ENCODE results near the gene ABCA2.
"Not testable (repeated sequence)": the region's sequence is repeated elsewhere in the genome, so short reads cannot be mapped to it uniquely, and the experiment has no call there.

ABCA2 gene

GRCh38 chr9:137009938-137010732, 17.9 kb downstream of the ABCA2 start:
- H3K9me3 Mint-ChIP-seq: no peaks in the 10 kb centered on the region
- no peak overlapping the region for H3K27ac Mint-ChIP-seq
- H3K27me3 Mint-ChIP-seq: peaks cover 11% of the 10 kb centered on the region
- H3K4me1 Mint-ChIP-seq: peaks cover 7% of the 10 kb centered on the region
- H3K36me3 Mint-ChIP-seq: peaks cover 8% of the 10 kb centered on the region
- ATAC-seq: no peak
- H3K4me3 Mint-ChIP-seq: no peak overlapping the region

- Mint-ChIP-seq H3K27ac (no peak overlapping the region), H3K4me3 (no peak overlapping the region), H3K36me3 (peaks cover 8% of the 10 kb centered on the region), H3K27me3 (peaks cover 17% of the 10 kb centered on the region), H3K4me1 (peaks cover 14% of the 10 kb centered on the region), H3K9me3 (peaks cover 5% of the 10 kb centered on the region)
- ATAC-seq: no peak
Measured at GRCh38 chr9:137009217-137009616, 18.8 kb downstream of the ABCA2 start.

GRCh38 chr9:137008312-137008711, 19.7 kb downstream of the ABCA2 start:
- no peak for ATAC-seq
- H3K9me3 Mint-ChIP-seq: peaks cover 5% of the 10 kb centered on the region

GRCh38 chr9:137007816-137008270, 20.2 kb downstream of the ABCA2 start:
- no peak for ATAC-seq

More at GRCh38 chr9:137008312-137008711, 19.7 kb downstream of the ABCA2 start:
- Mint-ChIP-seq H3K36me3 (peaks cover 8% of the 10 kb centered on the region), H3K27me3 (peaks cover 17% of the 10 kb centered on the region), H3K4me3 (no peak overlapping the region), H3K4me1 (peaks cover 14% of the 10 kb centered on the region), H3K27ac (no peak overlapping the region)

GRCh38 chr9:137007108-137007815, 20.8 kb downstream of the ABCA2 start:
- H3K9me3 Mint-ChIP-seq: peaks cover 5% of the 10 kb centered on the region
- no peak for ATAC-seq
- H3K36me3 Mint-ChIP-seq: peaks cover 8% of the 10 kb centered on the region
- H3K4me1 Mint-ChIP-seq: peaks cover 14% of the 10 kb centered on the region
- no peak overlapping the region for H3K27ac Mint-ChIP-seq
- H3K27me3 Mint-ChIP-seq: peaks cover 17% of the 10 kb centered on the region
- H3K4me3 Mint-ChIP-seq: no peak overlapping the region

More at GRCh38 chr9:137007816-137008270, 20.2 kb downstream of the ABCA2 start:
- peaks cover 14% of the 10 kb centered on the region for H3K4me1 Mint-ChIP-seq
- peaks cover 17% of the 10 kb centered on the region for H3K27me3 Mint-ChIP-seq
- peaks cover 8% of the 10 kb centered on the region for H3K36me3 Mint-ChIP-seq
- H3K9me3 Mint-ChIP-seq: peaks cover 5% of the 10 kb centered on the region
- no peak overlapping the region for H3K4me3 Mint-ChIP-seq
- H3K27ac Mint-ChIP-seq: no peak overlapping the region

- ATAC-seq: peak; percentile 28
Measured at GRCh38 chr9:137006116-137007003, 21.7 kb downstream of the ABCA2 start.

GRCh38 chr9:137004285-137004684, 23.8 kb downstream of the ABCA2 start:
- H3K36me3 Mint-ChIP-seq, H3K4me3 Mint-ChIP-seq, H3K27ac Mint-ChIP-seq, H3K9me3 Mint-ChIP-seq, ATAC-seq: not testable (repeated sequence)
- peaks cover 17% of the 10 kb centered on the region for H3K27me3 Mint-ChIP-seq
- H3K4me1 Mint-ChIP-seq: peaks cover 35% of the 10 kb centered on the region

More at GRCh38 chr9:137006116-137007003, 21.7 kb downstream of the ABCA2 start:
- Mint-ChIP-seq H3K27ac (no peak overlapping the region), H3K36me3 (peaks cover 3% of the 10 kb centered on the region), H3K27me3 (peaks cover 17% of the 10 kb centered on the region), H3K9me3 (peaks cover 5% of the 10 kb centered on the region), H3K4me3 (no peak overlapping the region), H3K4me1 (peaks cover 14% of the 10 kb centered on the region)

GRCh38 chr9:137002646-137003041, 25.4 kb downstream of the ABCA2 start:
- Mint-ChIP-seq H3K27ac (no peak overlapping the region), H3K27me3 (peaks cover 25% of the 10 kb centered on the region), H3K36me3 (no peaks in the 10 kb centered on the region), H3K9me3 (peaks cover 5% of the 10 kb centered on the region), H3K4me1 (peaks cover 50% of the 10 kb centered on the region), H3K4me3 (no peak overlapping the region)
- ATAC-seq: no peak

- no peak for ATAC-seq
- H3K36me3 Mint-ChIP-seq: no peaks in the 10 kb centered on the region
- peaks cover 5% of the 10 kb centered on the region for H3K9me3 Mint-ChIP-seq
- H3K27me3 Mint-ChIP-seq: peaks cover 27% of the 10 kb centered on the region
- H3K4me1 Mint-ChIP-seq: peaks cover 56% of the 10 kb centered on the region
- no peak overlapping the region for H3K27ac Mint-ChIP-seq
- H3K4me3 Mint-ChIP-seq: no peak overlapping the region
Measured at GRCh38 chr9:137001857-137002645, 26.0 kb downstream of the ABCA2 start.

- peaks cover 61% of the 10 kb centered on the region for H3K4me1 Mint-ChIP-seq
- H3K27me3 Mint-ChIP-seq: peaks cover 18% of the 10 kb centered on the region
- H3K4me3 Mint-ChIP-seq: peak overlapping the region; percentile 60
- H3K36me3 Mint-ChIP-seq: no peaks in the 10 kb centered on the region
- H3K9me3 Mint-ChIP-seq: peaks cover 5% of the 10 kb centered on the region
- H3K27ac Mint-ChIP-seq: peak overlapping the region; percentile 69
- ATAC-seq: peak; percentile 85
Measured at GRCh38 chr9:137000177-137000930, 27.7 kb downstream of the ABCA2 start.

GRCh38 chr9:136997830-136998234, 30.2 kb downstream of the ABCA2 start:
- H3K4me3 Mint-ChIP-seq: peak overlapping the region; percentile 37
- H3K9me3 Mint-ChIP-seq: no peaks in the 10 kb centered on the region
- ATAC-seq: no peak

GRCh38 chr9:136997371-136997770, 30.7 kb downstream of the ABCA2 start:
- H3K27ac Mint-ChIP-seq: peak overlapping the region; percentile 81
- H3K36me3 Mint-ChIP-seq: no peaks in the 10 kb centered on the region
- no peak for ATAC-seq
- peak overlapping the region; percentile 37 for H3K4me3 Mint-ChIP-seq
- peaks cover 10% of the 10 kb centered on the region for H3K27me3 Mint-ChIP-seq
- peaks cover 72% of the 10 kb centered on the region for H3K4me1 Mint-ChIP-seq
- H3K9me3 Mint-ChIP-seq: no peaks in the 10 kb centered on the region

More at GRCh38 chr9:136997830-136998234, 30.2 kb downstream of the ABCA2 start:
- H3K27ac Mint-ChIP-seq: peak overlapping the region; percentile 81
- peaks cover 68% of the 10 kb centered on the region for H3K4me1 Mint-ChIP-seq
- H3K36me3 Mint-ChIP-seq: no peaks in the 10 kb centered on the region
- H3K27me3 Mint-ChIP-seq: peaks cover 10% of the 10 kb centered on the region

GRCh38 chr9:136996361-136997292, 31.4 kb downstream of the ABCA2 start, which contains the start of gene CLIC3:
Gene CLIC3, minus strand, starts transcription at chr9:136996568. Its CDS starts 25 bp downstream, at chr9:136996543.
- peaks cover 10% of the 10 kb centered on the region for H3K27me3 Mint-ChIP-seq
- no peak for ATAC-seq
- no peaks in the 10 kb centered on the region for H3K9me3 Mint-ChIP-seq

More at GRCh38 chr9:136996361-136997292, 31.4 kb downstream of the ABCA2 start, which contains the start of gene CLIC3:
- Mint-ChIP-seq H3K4me3 (peak within 1 kb of the TSS; percentile 54), H3K4me1 (peaks cover 72% of the 10 kb centered on the region), H3K27ac (peak within 1 kb of the TSS; percentile 81), H3K36me3 (no peaks in the 10 kb centered on the region)
